COLO668 (cell line): Measurements from ENCODE around the gene FBXL7.

Source experiments
- DNase-seq: peaks from one replicate; lab custom pipeline; 2025; ENCODE audit not compliant: unreplicated experiment; lab: John Stamatoyannopoulos, UW

Gene FBXL7

DNA sequence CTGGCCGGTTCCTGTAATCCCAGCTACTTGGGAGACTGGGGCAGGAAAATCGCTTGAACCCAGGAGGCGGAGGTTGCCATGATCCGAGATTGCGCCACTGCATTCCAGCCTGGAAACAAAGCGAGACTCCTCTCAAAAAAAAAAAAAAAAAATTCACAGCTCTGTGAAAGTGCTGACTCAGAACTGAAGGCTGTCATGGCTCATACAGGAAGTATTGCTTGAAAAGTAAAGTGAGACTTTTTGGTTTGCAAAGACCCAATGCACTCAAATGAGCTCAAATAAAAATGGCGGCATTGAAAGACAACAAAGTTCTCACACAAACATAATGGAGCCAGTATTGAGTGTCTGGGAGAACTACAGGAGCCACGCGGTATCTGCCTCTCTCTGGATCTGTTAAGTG lies 202.1 kb downstream of the FBXL7 start:
- DNase-seq = no peak

DNA sequence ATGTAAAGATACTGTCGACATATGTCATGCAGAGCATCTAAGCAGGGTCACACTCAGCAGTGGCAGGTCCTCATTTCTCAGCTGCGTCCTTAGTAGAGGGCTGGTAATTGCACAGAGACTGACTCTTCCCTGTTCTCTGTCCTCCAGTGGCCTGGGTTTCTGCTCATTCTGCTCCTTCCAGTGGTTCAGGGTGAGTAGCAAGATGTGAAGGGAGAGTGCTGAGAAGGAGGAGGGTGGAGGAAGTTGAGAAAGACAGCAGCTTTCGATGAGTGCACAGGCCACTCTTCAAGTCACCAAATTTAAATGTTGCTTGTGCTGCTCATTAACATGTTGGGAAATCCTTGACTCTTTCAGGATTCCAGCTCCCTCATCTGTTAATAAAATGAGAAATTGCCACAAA lies 203.9 kb downstream of the FBXL7 start:
- no peak for DNase-seq

DNA sequence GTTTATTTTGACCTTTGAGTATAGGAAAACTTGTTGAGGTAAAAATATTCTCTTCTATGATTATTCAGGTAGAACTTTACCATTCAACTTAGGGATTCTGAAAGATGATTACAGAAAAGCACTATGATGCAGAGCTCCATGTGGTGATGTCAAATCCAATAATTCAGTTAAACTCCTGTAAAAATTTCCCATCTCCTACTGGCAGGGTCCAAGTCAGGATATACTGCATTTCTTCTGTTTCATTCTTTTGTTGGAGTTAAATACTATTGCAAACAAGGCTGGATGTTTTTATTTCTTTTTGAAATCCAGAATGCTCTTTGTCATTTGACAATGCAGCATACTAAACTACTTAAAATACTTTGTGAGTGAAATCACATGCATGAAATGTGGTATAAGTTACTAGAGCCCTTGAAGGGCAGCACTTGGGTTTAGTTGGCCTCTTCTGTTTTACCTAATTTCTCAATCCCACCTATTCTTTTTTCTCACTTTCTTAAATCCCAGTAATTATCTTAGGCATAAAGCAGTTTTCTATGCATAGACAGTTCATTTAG lies 204.5 kb downstream of the FBXL7 start:
- DNase-seq = no peak

GRCh38 chr5:15707631-15708030 lies 207.7 kb downstream of the FBXL7 start:
- DNase-seq = no peak

DNA sequence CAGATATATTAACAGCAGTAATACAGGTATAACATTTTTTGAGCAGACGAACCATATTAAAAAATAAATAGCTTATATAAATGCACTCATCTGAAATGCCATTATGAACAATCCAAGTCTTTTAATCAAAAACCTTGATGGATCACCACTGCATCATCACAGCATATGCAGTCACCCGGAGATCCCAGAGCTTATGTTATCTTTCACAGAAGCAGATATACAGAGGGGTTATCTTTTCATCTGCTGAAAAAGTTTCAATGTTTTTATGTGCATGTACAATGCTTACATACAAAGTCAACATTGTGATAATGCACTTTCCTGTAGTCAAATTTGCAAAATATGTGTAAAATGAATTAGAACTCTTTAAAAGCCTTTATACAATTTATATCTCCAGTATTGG lies 211.9 kb downstream of the FBXL7 start:
- DNase-seq = no peak

GRCh38 chr5:15715535-15715934 lies 215.6 kb downstream of the FBXL7 start:
- no peak for DNase-seq

DNA sequence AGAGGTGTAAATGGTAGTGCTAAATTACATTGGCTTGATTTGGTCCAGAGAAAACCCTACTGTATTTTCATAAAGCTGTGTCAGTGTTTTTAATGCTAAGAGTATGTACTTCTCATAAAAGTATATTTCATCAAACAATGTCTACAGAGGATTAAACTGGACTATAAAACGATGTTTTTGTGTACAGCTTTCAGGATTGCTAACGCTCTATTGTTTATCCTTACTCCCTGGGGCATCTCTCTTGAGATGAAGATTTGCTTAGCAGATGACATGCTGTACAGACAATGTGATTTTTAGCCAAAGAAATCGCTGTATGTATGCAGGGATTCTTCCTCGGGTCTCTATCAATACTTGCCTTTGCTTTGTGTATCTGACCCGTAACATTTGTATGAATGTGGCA lies 216.0 kb downstream of the FBXL7 start:
- DNase-seq = no peak

GRCh38 chr5:15717001-15717400 lies 217.0 kb downstream of the FBXL7 start:
- no peak for DNase-seq

- no peak for DNase-seq
Measured at GRCh38 chr5:15718421-15719179, 218.6 kb downstream of the FBXL7 start.

DNA sequence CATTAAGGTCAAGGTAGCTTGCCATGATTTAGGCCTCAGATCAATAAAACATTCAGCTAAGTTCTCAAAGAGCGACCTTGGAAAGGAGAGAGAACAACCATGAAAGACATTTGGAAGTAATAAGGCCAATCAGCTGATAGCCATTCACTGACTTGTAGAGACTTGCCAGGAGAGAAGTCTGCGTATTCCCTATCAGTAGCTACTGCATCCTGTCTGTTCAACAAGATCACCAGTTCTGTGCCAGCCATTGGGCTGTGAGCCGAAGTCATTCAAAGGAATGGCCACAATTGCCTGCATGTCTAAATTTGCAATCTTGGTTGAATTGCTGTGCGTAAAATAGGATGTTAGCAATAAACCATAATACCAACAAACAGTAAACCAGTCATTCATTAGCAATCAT lies 219.8 kb downstream of the FBXL7 start:
- DNase-seq = no peak

DNA sequence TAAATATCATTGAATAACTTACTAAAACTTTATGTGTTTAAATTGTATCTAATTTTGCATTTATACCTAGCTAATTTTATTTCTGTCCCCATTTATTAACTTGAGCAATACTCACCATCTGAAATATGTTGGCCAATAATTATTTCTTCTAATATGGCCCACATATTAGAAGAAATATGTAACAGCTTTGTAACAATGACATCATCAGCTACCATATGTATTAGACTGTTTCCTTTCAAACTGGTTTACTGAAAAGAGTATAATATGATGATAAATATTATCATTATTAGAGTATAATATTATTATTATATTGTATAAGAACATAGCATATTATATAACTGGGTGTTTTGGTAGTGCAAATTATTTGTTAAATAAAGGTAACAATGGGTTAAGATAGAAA lies 220.5 kb downstream of the FBXL7 start:
- DNase-seq = no peak

DNA sequence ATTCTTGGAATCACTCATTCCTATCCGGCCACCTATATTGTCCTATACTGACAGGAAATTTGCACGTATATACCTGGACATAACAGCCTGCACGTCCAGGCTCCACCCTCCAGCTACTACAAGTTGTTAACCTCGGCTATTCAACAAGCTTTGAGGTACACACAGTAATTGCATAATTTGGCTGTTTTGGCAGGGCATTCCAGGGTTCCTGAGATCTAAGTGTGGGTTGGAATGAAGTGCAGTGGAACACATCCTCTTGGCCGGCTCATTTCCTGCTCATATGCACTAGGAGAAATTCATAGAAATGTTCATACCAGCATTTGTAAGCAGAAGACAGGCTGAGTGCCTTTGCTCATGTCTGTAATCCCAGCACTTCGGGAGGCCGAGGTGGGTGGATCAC lies 222.3 kb downstream of the FBXL7 start:
- no peak for DNase-seq

DNA sequence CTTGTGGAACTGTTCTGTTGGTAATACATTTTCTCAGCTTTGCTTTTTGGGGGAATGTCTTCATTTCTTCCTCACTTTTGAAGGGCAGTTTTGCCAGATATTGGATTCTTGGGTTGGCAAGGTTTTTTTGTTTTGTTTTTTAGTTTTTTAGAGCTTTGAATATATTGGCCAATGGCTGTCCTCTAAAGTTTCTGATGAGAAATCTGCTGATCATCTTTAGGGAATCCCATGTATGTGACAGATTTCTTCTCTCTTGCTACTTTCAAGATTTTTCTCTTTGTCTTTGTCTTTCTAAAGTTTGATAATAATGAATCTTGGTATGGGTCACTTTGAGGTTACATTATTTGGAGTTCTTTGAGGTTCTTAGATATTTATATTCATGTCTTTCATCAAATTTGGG lies 227.4 kb downstream of the FBXL7 start:
- no peak for DNase-seq

GRCh38 chr5:15728811-15729210 lies 228.8 kb downstream of the FBXL7 start:
- no peak for DNase-seq

DNA sequence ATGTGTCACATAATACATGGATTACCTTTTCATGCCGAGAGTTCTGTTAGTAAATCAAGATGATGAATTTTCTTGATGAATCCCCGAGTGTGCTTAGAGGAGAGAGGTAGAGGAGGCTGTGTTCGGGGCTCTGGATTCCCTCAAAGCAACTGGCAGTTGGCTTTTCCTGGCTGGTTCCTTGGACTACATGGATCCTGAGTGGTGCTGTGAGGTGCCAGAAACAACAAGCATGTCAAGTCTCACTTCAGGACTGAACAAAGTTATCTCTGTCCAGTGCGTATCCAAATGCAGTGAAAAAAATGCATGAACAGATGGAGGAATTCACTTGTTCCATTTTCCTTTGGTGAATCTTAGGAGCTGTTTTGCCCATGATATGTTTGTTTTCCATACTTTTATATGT lies 231.7 kb downstream of the FBXL7 start:
- no peak for DNase-seq

DNA sequence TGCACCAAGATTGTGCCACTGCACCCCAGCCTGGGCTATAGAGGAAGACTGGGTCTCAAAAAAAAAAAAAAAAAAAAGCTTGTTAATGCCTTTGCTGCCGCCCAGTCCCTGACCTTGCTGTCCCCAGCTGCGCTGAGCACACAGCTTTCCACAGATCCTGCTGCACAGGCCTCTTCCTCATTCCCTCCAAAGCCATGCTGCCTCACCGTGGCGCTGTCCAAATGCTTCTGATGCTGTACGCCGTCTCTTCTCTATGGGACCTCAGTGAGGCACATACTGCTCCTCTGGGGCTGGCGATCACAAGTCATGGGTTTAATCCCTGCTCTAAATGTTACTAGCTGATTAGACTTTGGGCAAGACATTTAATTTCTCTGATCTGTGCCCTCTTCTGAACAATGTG lies 234.1 kb downstream of the FBXL7 start:
- no peak for DNase-seq

DNA sequence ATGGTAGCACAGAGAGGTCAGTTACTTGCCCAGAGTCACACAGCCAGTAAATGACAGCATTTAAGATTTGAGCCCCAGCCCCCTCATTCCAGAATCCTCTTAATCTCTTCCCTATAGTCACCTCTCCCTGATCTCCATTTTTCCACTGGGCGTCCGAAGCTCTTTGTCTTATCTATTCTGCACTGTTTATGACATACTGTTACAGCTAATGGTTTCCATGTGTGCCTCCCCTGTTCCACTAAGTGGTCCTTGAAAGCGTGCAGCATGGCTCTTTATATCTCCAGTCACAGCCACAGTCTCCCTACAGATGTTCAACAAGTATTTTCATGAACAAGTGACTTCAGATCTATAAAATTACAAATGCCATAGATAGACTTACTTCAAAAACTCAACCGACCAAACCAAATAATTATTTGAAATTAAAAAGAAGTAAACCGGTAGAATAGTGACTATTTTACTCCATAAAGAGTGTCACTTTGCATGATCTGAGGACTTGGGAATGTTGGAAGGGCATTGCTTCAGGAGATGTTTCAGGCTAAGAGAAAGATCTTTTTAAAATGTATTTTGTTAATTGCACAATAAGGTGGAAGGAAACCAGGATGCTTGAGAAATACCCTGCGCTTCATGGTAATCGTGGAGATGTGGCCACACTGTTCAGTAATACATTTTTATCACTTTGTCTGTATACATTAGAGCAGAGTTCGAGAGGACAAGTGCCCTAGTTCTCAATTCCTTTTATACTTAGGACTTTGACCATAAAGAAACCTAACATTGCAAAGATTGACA lies 237.2 kb downstream of the FBXL7 start:
- no peak for DNase-seq

DNA sequence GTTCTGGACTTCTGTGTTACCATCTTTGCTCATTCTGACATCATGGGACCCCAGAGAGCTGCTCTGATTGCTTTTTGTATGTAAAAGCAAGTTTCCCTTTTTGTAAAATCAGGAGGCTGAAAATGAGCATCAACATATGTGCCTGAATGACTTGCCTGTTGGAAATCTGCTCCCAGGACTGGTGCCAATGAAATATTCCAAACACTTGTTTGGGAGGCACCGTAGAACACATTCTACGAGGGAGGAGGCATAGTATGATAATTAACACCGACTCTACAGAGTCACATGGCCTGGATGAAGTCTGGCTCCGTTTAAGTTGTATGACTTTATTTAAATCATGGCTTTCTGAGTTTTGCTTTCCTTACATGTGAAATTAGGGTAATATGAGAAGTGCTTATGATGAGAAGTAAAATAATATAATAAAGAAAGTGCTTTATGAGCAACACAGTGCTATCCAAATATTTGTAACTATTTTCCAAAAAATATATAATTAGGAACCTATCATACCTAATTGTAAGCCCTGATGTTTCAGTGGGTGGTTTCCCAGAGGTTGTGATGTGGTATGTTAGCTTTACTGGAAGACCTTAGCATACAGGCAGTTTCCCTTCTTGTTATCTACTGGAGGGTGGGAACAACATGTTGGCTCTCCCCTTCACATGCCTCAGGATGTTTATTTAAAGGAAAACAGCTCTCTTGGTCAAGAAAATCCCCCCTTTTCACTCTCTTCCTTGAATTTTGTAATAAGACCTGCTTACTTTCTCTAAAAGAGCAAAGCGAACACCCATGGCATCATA lies 238.1 kb downstream of the FBXL7 start:
- DNase-seq = no peak

GRCh38 chr5:15740383-15740782 lies 240.4 kb downstream of the FBXL7 start:
- no peak for DNase-seq

GRCh38 chr5:15741591-15741990 lies 241.6 kb downstream of the FBXL7 start:
- no peak for DNase-seq

- no peak for DNase-seq
Measured at GRCh38 chr5:15746833-15747232, 246.9 kb downstream of the FBXL7 start.

- no peak for DNase-seq
Measured at GRCh38 chr5:15748266-15748665, 248.3 kb downstream of the FBXL7 start.
